Prostate gland (tissue), 2 donors: ENCODE results near the gene POLK.

ENCODE experiments used
- POLR2A ChIP-seq: fragments of 450-650 bp; IDR thresholded peaks from one replicate; pipeline ENCODE4 v1.6.1; 2016; ENCODE audit warnings: antibody characterized with exemption, mild to moderate bottlenecking
- TF ChIP-seq, protein P1 (sequence below), 4 experiments: fragments of 200-600 bp in 2 of 4; fragments of 450-650 bp in 2 of 4; sonication (generic) in 2 of 4; IDR thresholded peaks; 1 replicate in 3 of 4; 2 replicates in 1 of 4; pipeline ENCODE4 v1.5.1; 2016 to 2019; ENCODE audit warnings: antibody characterized with exemption in 4 of 4, mild to moderate bottlenecking in 2 of 4, moderate library complexity in 2 of 4

DNA sequence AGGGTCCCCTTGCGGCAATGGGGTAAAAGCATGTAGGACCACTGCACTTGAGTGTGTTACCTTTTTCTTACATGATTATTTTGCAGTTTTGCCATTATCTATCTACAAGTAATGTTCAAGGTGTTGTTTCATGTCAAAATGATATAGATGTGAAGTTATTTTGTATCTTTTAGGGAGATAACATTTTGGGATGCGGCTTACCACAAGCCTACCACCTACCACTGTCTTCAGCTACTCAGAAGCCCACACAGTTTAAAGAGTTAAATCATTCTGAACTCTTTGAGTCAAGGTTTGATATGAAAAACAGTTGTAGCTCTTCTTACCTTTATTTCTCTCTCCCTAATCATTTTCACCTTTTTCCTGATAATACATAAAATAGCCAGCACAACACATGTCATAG is 20.1 kb upstream of the POLK start:
- TF ChIP-seq, protein P1, sequence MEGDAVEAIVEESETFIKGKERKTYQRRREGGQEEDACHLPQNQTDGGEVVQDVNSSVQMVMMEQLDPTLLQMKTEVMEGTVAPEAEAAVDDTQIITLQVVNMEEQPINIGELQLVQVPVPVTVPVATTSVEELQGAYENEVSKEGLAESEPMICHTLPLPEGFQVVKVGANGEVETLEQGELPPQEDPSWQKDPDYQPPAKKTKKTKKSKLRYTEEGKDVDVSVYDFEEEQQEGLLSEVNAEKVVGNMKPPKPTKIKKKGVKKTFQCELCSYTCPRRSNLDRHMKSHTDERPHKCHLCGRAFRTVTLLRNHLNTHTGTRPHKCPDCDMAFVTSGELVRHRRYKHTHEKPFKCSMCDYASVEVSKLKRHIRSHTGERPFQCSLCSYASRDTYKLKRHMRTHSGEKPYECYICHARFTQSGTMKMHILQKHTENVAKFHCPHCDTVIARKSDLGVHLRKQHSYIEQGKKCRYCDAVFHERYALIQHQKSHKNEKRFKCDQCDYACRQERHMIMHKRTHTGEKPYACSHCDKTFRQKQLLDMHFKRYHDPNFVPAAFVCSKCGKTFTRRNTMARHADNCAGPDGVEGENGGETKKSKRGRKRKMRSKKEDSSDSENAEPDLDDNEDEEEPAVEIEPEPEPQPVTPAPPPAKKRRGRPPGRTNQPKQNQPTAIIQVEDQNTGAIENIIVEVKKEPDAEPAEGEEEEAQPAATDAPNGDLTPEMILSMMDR (IDR thresholded peaks at IDR 0.05): no peak
- TF ChIP-seq POLR2A: no peak
